Measurements from ENCODE around the gene THYN1.
"Not testable (repeated sequence)": the region's sequence is repeated elsewhere in the genome, so short reads cannot be mapped to it uniquely, and the experiment has no call there.

The THYN1 gene

GRCh38 chr11:134257101-134257500, 3.9 kb upstream of the THYN1 start:
- no peak for DNase-seq (ENCODE audit: low read depth)
- no peak overlapping the region for H3K4me3 ChIP-seq (ENCODE audit: low read depth, low read length)
- no peak for TF ChIP-seq MYC (IDR thresholded peaks at IDR 0.05; ENCODE audit: low read depth, low read length)
- TF ChIP-seq MAX (IDR thresholded peaks at IDR 0.05; ENCODE audit: low read depth, low read length): no peak
- TF ChIP-seq POLR2A (IDR thresholded peaks at IDR 0.05; ENCODE audit: extremely low read depth, insufficient read length): no peak
- TF ChIP-seq CTCF (IDR thresholded peaks at IDR 0.05; ENCODE audit: low read depth, low read length): no peak

GRCh38 chr11:134255184-134255561, 2.0 kb upstream of the THYN1 start:
- not testable (repeated sequence) for DNase-seq (ENCODE audit: low read depth); H3K4me3 ChIP-seq (ENCODE audit: low read depth, low read length)

GRCh38 chr11:134254433-134255183, 1.5 kb upstream of the THYN1 start:
- DNase-seq (ENCODE audit: low read depth): no peak
- H3K4me3 ChIP-seq (ENCODE audit: low read depth, low read length): peak overlapping the region; percentile 75
- TF ChIP-seq MYC (IDR thresholded peaks at IDR 0.05; ENCODE audit: low read depth, low read length) (no peak), POLR2A (IDR thresholded peaks at IDR 0.05; ENCODE audit: extremely low read depth, insufficient read length) (no peak), CTCF (IDR thresholded peaks at IDR 0.05; ENCODE audit: low read depth, low read length) (no peak), MAX (IDR thresholded peaks at IDR 0.05; ENCODE audit: low read depth, low read length) (no peak)

- H3K4me3 ChIP-seq (ENCODE audit: low read depth, low read length): peak overlapping the region; percentile 75
- TF ChIP-seq MYC (IDR thresholded peaks at IDR 0.05; ENCODE audit: low read depth, low read length) (no peak), CTCF (IDR thresholded peaks at IDR 0.05; ENCODE audit: low read depth, low read length) (no peak), MAX (IDR thresholded peaks at IDR 0.05; ENCODE audit: low read depth, low read length) (no peak; the same call in 1 of the 2 replicates), POLR2A (IDR thresholded peaks at IDR 0.05; ENCODE audit: extremely low read depth, insufficient read length) (no peak)
- no peak for DNase-seq (ENCODE audit: low read depth)
Measured at GRCh38 chr11:134252346-134253187, 585 bp downstream of the THYN1 start.

- TF ChIP-seq CTCF (IDR thresholded peaks at IDR 0.05; ENCODE audit: low read depth, low read length): no peak
- no peak for TF ChIP-seq MYC (IDR thresholded peaks at IDR 0.05; ENCODE audit: low read depth, low read length)
- no peak for TF ChIP-seq MAX (IDR thresholded peaks at IDR 0.05; ENCODE audit: low read depth, low read length)
- TF ChIP-seq POLR2A (IDR thresholded peaks at IDR 0.05; ENCODE audit: extremely low read depth, insufficient read length): no peak
- DNase-seq (ENCODE audit: low read depth): no peak
- H3K4me3 ChIP-seq (ENCODE audit: low read depth, low read length): no peak overlapping the region
Measured at GRCh38 chr11:134250675-134251074, 2.5 kb downstream of the THYN1 start.

- DNase-seq (ENCODE audit: low read depth): no peak
- H3K4me3 ChIP-seq (ENCODE audit: low read depth, low read length): no peak overlapping the region
- TF ChIP-seq POLR2A (IDR thresholded peaks at IDR 0.05; ENCODE audit: extremely low read depth, insufficient read length) (no peak), MAX (IDR thresholded peaks at IDR 0.05; ENCODE audit: low read depth, low read length) (no peak), CTCF (IDR thresholded peaks at IDR 0.05; ENCODE audit: low read depth, low read length) (no peak), MYC (IDR thresholded peaks at IDR 0.05; ENCODE audit: low read depth, low read length) (no peak)
Measured at GRCh38 chr11:134250246-134250645, 2.9 kb downstream of the THYN1 start.

Data from NB4 (cell line).